Measurements from ENCODE around the gene ARID3A.

Gene ARID3A

DNA sequence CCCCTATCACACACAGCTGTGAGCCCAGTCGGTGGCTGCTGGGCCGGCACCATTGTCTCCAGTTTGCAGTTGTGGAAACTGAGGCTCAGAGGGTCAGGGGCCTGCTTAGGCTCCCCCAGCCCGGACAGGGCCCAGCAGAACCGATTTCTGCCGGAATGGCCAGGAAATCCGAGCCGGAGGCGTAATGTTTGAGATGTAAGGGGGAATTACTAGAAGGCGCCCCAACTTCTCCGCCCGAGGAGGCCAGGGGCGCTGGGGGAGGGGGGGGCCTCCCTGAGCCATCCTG is 7.7 kb upstream of the ARID3A start:
- DNase-seq (ENCODE audit: extremely low read depth, low read depth) = no peak
- TF ChIP-seq, protein P1, sequence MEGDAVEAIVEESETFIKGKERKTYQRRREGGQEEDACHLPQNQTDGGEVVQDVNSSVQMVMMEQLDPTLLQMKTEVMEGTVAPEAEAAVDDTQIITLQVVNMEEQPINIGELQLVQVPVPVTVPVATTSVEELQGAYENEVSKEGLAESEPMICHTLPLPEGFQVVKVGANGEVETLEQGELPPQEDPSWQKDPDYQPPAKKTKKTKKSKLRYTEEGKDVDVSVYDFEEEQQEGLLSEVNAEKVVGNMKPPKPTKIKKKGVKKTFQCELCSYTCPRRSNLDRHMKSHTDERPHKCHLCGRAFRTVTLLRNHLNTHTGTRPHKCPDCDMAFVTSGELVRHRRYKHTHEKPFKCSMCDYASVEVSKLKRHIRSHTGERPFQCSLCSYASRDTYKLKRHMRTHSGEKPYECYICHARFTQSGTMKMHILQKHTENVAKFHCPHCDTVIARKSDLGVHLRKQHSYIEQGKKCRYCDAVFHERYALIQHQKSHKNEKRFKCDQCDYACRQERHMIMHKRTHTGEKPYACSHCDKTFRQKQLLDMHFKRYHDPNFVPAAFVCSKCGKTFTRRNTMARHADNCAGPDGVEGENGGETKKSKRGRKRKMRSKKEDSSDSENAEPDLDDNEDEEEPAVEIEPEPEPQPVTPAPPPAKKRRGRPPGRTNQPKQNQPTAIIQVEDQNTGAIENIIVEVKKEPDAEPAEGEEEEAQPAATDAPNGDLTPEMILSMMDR (IDR thresholded peaks at IDR 0.05; ENCODE audit: low read depth, low read length) = no peak

DNA sequence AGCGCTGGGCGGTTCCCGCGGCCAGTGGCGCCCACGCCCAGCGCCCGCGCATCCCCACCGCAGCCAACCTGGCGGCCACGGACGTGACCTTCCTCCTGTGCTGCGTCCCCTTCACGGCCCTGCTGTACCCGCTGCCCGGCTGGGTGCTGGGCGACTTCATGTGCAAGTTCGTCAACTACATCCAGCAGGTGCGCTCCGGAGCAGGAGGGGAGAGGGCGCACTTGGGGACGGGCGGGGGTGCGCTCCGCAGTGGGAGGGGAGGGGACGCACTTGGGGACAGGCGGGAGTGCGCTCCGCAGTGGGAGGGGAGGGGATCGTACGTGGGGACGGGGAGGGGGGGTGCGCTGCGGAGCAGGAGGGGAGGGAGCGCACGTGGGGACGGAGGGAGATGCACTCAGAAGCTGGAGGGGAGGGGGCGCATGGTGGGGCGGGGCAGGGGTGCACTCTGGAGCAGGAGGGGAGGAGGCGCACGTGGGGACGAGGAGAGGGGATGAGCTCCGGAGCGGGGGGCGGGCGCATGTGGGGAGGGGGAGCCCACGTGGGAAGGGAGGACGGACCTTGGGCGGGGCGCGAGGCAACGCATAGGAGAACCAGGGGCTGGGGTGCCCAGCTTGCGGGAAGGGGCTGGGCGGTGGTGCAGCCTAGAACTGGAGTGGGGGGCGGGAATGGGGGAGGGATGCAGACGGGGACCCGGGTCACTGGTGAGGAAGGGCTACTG is 7.2 kb upstream of the ARID3A start:
- no peak for DNase-seq (ENCODE audit: extremely low read depth, low read depth)
- TF ChIP-seq, protein P1 (IDR thresholded peaks at IDR 0.05; ENCODE audit: low read depth, low read length) = no peak

DNA sequence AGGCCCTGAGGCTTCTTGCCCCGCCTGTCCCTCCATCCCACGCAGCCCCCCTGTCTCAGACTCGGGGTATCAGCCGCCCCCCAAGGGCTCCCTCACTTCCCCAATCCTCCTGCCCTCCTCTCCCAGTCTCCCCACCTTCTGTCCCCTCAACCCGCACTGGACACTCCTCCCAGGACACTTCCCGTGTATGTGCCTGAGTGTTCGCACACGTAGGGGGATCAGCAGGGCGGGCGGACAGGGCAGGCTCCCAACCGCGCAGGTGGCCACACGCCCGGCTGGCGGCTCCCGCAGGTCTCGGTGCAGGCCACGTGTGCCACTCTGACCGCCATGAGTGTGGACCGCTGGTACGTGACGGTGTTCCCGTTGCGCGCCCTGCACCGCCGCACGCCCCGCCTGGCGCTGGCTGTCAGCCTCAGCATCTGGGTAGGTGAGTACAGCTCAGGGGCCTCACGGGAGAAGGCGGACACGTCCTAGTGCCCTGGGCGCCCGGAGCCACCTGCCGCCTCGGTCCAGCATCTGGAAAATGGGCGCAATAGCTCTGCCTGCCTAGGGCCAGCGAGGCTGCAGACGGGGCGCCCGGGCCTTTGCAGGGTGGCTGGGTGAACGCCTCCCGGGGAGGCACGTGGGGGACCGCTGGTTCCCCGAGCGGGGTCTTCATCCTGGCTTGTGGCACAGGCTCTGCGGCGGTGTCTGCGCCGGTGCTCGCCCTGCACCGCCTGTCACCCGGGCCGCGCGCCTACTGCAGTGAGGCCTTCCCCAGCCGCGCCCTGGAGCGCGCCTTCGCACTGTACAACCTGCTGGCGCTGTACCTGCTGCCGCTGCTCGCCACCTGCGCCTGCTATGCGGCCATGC is 6.4 kb upstream of the ARID3A start:
- TF ChIP-seq, protein P1 (IDR thresholded peaks at IDR 0.05; ENCODE audit: low read depth, low read length) = no peak
- DNase-seq (ENCODE audit: extremely low read depth, low read depth) = no peak

DNA sequence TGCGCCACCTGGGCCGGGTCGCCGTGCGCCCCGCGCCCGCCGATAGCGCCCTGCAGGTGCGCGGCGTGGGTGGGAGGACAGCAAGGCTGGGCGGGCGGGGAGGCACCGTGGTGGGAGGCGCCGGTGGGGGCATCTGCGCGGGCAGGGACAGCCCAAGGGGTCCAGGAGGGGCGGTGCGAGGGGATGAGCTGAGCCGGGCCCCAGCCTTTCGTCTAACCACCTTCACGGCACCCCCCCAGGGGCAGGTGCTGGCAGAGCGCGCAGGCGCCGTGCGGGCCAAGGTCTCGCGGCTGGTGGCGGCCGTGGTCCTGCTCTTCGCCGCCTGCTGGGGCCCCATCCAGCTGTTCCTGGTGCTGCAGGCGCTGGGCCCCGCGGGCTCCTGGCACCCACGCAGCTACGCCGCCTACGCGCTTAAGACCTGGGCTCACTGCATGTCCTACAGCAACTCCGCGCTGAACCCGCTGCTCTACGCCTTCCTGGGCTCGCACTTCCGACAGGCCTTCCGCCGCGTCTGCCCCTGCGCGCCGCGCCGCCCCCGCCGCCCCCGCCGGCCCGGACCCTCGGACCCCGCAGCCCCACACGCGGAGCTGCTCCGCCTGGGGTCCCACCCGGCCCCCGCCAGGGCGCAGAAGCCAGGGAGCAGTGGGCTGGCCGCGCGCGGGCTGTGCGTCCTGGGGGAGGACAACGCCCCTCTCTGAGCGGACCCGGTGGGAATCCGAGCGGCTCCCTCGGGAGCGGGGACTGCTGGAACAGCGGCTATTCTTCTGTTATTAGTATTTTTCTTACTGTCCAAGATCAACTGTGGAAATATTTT is 5.6 kb upstream of the ARID3A start:
- TF ChIP-seq, protein P1 (IDR thresholded peaks at IDR 0.05; ENCODE audit: low read depth, low read length) = no peak
- no peak for DNase-seq (ENCODE audit: extremely low read depth, low read depth)

DNA sequence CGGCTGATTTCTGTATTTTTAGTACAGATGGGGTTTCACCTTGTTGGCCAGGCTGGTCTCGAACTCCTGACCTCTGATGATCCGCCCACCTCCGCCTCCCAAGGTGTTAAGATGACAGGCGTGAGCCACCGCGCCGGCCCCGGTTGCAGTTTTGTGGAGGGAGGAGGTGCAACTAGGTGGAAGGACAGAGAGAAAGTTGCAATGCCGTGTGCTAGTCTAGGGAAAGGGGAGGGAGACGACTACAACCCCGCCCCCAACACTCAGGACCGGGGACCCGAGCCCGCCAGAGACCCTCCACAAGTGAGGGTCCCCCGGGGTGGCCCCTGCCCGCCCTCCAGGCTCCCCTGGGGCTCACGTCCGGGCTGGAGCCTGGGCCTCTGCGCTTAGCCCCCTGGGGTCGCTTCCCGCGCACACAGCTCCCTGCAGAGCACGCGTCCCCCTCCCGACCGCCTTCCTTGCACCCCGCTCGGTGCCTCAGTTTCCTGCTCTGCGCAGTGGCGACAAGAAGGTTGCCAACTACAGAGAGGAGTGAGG is 1.2 kb upstream of the ARID3A start:
- TF ChIP-seq, protein P1 (IDR thresholded peaks at IDR 0.05; ENCODE audit: low read depth, low read length) = no peak
- DNase-seq (ENCODE audit: extremely low read depth, low read depth) = no peak

DNA sequence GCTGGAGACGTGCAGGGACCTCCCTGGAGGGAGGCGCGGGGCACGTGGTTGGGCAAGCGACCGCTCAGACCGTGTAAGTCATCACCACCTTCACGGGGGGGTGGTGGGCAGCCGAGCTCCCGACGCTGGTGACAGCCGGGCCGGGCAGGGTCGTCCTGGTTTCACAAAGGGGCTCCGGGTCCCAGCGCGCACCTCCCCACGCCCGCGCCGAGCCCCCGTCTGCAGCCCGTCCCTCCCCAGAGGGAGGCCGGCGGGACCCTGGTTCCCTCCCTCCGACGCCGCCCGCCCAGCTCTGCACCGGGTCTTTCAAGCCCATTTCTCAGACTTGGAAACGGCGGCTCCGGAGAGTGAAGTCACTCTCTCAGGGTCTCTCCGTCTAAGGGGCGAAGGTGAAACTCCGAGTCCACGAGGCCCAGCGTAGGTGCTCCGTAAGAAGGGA is 729 bp upstream of the ARID3A start:
- TF ChIP-seq, protein P1 (IDR thresholded peaks at IDR 0.05; ENCODE audit: low read depth, low read length) = no peak
- DNase-seq (ENCODE audit: extremely low read depth, low read depth) = no peak
